OCI-LY3 (cell line): Measurements from ENCODE around the gene CISTR.

ENCODE experiments used
- EZH2phosphoT487 ChIP-seq: fragments of 200-600 bp; shearing (Covaris generic); IDR thresholded peaks from 2 replicates; pipeline ENCODE4 v1.6.1; 2018; ENCODE audit warnings: antibody characterized with exemption, mixed run types, low read depth
- TF ChIP-seq, protein P1 (sequence below): fragments of 200-600, 300-600 bp; sonication (generic); IDR thresholded peaks from 2 replicates; pipeline ENCODE4 v1.5.1; 2014; ENCODE audit warnings: antibody characterized with exemption, low read length, low read depth

- TF ChIP-seq, protein P1, sequence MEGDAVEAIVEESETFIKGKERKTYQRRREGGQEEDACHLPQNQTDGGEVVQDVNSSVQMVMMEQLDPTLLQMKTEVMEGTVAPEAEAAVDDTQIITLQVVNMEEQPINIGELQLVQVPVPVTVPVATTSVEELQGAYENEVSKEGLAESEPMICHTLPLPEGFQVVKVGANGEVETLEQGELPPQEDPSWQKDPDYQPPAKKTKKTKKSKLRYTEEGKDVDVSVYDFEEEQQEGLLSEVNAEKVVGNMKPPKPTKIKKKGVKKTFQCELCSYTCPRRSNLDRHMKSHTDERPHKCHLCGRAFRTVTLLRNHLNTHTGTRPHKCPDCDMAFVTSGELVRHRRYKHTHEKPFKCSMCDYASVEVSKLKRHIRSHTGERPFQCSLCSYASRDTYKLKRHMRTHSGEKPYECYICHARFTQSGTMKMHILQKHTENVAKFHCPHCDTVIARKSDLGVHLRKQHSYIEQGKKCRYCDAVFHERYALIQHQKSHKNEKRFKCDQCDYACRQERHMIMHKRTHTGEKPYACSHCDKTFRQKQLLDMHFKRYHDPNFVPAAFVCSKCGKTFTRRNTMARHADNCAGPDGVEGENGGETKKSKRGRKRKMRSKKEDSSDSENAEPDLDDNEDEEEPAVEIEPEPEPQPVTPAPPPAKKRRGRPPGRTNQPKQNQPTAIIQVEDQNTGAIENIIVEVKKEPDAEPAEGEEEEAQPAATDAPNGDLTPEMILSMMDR: no peak
- no peak for TF ChIP-seq EZH2phosphoT487
These were observed 15.2 kb downstream of the CISTR start for GRCh38 chr12:53736592-53736991.
